ENCODE results near the gene ZMIZ2.
"Not testable (repeated sequence)": the region's sequence is repeated elsewhere in the genome, so short reads cannot be mapped to it uniquely, and the experiment has no call there.

Gene ZMIZ2

GRCh38 chr7:44729949-44730590, 18.6 kb upstream of the ZMIZ2 start:
- DNase-seq (ENCODE audit: low spot score) = no peak

GRCh38 chr7:44732971-44733370, 15.7 kb upstream of the ZMIZ2 start:
- not testable (repeated sequence) for DNase-seq (ENCODE audit: low spot score)

- no peak for DNase-seq (ENCODE audit: low spot score)
Measured at GRCh38 chr7:44733708-44734481, 14.8 kb upstream of the ZMIZ2 start.

- peak; percentile 68 for DNase-seq (ENCODE audit: low spot score)
Measured at GRCh38 chr7:44735403-44736165, 13.1 kb upstream of the ZMIZ2 start.

GRCh38 chr7:44736896-44737295, 11.8 kb upstream of the ZMIZ2 start:
- no peak for DNase-seq (ENCODE audit: low spot score)

GRCh38 chr7:44738051-44738723, 10.5 kb upstream of the ZMIZ2 start:
- DNase-seq (ENCODE audit: low spot score) = no peak

- no peak for DNase-seq (ENCODE audit: low spot score)
Measured at GRCh38 chr7:44738876-44739665, 9.6 kb upstream of the ZMIZ2 start.

GRCh38 chr7:44740055-44740454, 8.6 kb upstream of the ZMIZ2 start:
- DNase-seq (ENCODE audit: low spot score) = no peak

GRCh38 chr7:44743750-44744149, 4.9 kb upstream of the ZMIZ2 start:
- DNase-seq (ENCODE audit: low spot score) = no peak

- DNase-seq (ENCODE audit: low spot score) = no peak
Measured at GRCh38 chr7:44748948-44749731, 493 bp downstream of the ZMIZ2 start.

GRCh38 chr7:44749992-44750391, 1.3 kb downstream of the ZMIZ2 start:
- no peak for DNase-seq (ENCODE audit: low spot score)

- no peak for DNase-seq (ENCODE audit: low spot score)
Measured at GRCh38 chr7:44750424-44750823, 1.8 kb downstream of the ZMIZ2 start.

- no peak for DNase-seq (ENCODE audit: low spot score)
Measured at GRCh38 chr7:44750921-44751571, 2.4 kb downstream of the ZMIZ2 start.

GRCh38 chr7:44752822-44753221, 4.2 kb downstream of the ZMIZ2 start:
- DNase-seq (ENCODE audit: low spot score) = no peak

- no peak for DNase-seq (ENCODE audit: low spot score)
Measured at GRCh38 chr7:44754802-44755697, 6.4 kb downstream of the ZMIZ2 start.

- no peak for DNase-seq (ENCODE audit: low spot score)
Measured at GRCh38 chr7:44755698-44756627, 7.3 kb downstream of the ZMIZ2 start.

- DNase-seq (ENCODE audit: low spot score) = no peak
Measured at GRCh38 chr7:44756904-44757303, 8.3 kb downstream of the ZMIZ2 start.

GRCh38 chr7:44757311-44757710, 8.7 kb downstream of the ZMIZ2 start:
- no peak for DNase-seq (ENCODE audit: low spot score)
